GM19238 (cell line): ENCODE measurements around the gene EXOC2.

Experiments
- DNase-seq: peaks from one replicate; pipeline ENCODE4 v3.0.0; 2011; ENCODE audit warnings: low spot score; ENCODE audit not compliant: insufficient read length

Gene EXOC2

DNA sequence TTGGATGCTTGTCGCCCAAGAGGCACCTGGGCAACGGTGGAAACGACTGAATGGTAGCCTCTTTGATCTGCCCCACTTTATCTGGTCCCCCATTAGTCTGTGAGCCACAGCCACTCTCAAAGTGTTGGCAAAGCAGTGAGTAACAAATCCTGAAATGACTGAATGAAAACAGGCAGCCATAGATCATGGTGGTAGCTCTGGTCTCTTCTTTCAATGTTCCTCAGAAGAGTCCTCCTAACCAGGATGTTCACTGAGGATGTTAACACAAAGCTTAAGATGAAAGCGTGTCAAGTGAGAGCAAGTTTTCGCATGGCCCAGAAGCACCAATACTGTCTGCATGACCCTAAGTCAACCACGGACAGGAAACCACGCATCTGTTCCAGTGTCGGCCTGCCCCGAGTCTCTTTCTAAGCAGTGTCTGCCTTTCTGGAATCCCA lies 194.1 kb downstream of the EXOC2 start:
- DNase-seq, result peak; percentile 22

DNA sequence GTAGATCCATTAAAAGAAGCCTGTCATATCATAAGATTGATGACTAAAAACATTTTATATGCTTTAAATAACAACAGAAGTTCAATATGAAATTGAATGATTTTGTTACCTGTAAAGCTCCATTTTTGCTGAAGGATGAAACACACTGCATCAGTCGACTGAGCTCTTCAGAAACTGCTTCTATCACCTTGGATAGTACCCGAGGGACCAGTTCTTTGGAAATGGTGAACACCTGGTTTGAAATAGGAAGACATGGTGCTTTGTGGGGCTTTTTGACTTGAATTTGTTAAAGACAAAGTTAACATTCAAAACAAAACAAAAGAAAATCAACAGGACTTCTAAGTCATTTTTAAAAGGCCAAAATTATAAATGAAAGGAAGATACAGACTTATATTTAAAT lies 195.7 kb downstream of the EXOC2 start:
- no peak for DNase-seq

DNA sequence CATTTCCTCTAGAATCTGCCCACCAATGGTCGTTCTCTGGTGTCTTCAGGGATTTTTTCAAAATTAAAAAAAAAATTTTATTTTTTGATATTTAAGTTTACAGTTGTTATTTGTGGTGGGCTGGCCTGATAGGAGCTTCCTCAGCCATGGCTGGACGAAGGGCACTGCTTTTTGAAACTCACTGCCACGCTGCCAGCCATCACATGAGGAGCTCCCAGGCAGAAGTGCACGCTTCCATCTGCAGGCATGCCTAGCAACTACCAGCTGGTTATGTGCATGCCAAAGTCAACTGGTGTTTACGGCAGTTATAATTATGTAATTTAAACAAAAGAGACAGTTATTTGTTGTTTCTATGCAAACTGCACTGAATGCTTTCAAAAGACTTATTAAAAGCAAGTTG lies 196.3 kb downstream of the EXOC2 start:
- DNase-seq, result no peak

DNA sequence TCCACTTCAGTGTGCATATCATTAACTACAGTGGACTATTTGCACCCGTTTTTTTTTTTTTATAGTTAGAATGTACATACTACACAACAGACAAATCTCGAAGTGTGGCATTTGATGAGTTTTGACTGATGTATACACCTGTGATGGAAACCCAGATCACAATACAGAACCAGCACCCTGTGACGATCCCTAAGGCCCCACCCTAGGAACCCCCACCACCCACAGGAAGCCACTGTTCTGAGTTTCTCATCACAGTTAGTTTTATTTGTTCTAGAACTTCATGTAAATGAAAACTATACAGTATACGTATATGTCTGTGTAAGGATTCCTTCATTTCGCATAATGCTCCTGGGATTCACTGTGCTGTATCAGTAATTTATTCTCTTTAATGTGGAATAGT lies 198.5 kb downstream of the EXOC2 start:
- DNase-seq, result no peak

DNA sequence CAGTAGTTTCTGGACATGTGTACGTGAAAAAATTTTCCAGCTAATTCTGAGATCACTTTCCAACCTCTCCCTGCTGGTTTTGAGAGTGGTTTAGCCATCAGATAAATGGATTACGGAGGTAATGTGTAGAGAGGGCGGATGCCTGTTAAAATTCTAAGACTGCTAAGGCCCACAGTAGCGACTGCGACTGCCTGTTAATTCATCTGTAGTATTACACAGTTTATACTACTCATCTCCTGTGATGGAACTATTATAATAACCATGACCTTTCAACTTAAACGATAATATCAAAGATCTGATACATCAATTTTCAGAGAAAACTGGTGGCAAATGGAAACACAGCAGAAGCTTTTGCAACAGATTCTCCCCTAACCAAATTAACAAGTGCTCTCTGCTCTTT lies 199.1 kb downstream of the EXOC2 start:
- no peak for DNase-seq

DNA sequence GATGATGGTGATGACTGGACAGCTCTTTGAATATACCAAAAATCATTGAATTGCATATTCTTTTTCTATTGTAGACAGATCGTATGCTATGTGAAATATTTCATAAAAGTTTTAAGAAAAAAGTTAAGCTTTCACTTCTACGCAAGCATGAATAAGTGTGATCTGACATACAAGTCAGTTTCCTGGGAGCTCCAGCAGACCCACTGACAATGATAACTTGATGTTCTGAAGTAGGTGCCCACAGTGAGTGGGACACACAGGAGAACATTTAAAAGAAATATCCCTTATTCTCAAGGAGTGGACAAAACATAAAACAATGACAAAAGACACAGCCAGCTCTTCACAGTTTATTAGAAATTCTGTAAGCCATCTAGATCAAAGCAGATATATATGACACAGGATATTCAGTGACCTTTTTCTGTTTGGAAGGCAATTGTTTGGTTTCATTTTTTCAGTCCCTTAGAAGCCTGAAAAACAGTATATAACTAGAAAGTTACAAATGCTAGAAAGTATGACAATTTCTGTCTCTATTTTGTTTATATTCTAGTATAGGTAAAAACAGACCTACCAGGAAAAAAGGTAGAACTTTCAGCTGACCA lies 200.0 kb downstream of the EXOC2 start:
- no peak for DNase-seq

DNA sequence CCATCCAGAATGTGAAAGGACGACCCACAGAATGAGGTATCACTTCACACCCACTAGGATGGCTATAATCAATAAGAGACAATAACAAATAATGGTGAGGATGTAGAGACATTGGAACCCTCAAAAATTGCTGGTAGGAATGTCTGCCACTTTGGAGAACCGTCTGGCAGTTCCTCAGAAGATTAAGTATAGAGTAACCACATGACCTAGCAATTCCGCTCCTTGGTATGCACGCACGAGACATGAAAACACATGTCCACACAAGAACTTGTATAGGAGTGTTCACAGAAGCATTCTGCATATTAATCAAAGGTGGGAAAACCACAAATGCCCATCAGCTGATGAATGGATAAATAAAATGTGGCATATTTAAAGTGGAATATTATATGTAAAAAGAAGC lies 200.8 kb downstream of the EXOC2 start:
- DNase-seq, result no peak

DNA sequence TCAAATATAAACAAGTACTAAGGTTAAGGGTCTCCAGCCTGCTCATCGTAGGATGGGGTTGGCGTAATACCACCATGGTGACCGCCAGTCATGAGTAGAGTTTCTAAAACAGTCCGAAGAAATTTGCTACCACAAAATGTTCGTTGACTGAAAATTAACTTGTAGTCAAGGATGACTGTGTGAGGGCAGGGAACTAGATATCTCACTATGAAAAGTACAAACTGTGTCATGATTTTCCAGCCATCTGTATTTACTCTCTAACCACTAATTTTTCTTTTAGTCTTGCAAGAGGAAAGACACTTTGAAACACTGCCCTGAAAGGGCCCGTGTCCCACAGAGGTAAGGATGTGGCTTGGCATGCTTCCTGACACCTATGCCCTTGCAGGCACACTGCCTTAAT lies 201.7 kb downstream of the EXOC2 start:
- DNase-seq, result no peak

DNA sequence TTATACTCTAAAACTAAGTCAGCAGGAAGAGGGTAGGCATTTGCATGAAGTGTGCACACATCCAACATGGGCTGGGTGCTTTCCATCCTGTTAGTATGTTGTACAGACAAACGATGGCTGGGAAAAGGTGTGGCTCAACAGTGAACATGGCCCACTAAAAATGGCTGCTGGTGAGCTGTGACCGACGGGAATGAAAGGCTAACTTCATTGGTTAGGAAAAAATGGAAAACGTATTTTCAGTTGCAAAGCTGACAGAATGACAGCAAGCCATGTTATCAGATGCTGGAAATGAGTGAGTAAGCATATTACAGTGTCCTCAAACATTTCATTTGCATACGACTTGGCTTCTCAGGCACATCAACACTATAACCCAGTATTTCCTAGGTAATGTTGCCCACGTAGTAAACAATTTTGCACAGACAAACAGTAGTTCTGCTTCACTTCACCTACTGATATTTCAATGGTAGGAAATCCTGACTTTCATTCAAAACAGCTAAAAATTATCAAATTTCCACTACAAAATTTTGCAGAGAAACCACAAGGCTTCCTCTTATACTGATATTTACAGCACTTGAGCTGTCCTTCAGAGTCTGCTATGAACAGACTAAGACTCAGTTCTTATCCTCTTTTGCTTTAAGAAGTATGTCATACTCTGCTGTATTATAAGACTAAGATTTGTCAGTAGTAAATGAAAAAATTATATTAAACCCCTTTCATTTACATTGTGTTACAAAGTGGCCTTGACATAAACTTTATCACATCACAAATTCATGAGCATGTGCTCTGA lies 202.5 kb downstream of the EXOC2 start:
- DNase-seq, result no peak

DNA sequence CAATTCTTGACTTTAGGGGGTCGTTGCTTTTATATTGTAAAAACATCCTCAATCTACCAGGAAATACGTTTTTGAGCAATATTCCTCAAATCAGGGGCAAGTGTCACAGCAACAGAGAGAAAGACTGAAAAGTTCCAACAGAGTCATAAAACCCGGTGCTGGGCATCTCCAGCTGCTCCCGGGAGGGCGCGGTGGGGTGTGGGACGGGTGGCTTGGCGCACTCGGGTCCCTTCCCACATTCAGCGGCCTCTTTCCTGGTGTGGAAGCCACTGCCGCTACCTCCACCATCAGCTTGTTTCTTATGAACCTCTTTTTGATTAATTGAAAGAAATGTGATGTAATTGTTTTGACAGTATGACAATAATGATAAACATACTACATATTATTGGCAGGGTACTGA lies 203.2 kb downstream of the EXOC2 start:
- DNase-seq, result no peak

DNA sequence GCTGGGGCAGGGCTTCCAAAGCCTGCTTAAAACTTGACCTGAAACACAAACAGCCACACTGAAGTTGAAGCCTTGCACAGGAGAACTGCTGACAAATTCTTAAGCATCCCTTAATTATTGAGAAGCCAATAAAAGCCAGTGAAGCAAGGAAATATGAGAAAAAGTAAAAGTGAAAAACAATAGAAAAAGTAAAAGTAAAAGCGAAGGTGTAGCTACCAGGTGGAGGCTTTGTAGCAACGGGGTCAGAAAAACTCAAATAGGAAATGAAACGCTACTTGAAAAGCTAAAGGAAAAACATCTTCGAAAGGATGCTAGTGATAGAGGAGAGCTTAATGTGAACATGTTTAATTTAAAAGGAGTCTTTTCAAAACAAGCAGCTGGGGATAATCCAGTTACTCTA lies 203.9 kb downstream of the EXOC2 start:
- no peak for DNase-seq

DNA sequence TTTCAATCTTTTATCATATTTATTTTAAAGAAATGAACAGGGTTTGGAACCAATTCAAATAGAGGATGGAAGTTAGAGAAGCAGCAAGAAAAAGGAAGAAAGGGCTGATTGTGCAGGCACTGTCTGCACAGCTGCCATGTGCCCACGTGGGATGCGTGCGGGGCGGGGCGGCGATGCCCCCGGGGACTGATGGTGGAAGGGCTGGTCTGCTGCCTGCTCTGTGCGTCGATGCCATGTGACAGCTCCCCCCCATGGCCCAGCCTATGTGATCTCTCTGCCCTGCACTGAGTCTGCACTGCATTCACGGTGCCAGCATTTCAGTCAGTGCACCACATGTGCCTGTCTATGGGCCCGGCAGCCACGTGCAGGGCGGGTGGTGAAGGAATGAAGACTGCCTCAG lies 205.0 kb downstream of the EXOC2 start:
- DNase-seq, result no peak

DNA sequence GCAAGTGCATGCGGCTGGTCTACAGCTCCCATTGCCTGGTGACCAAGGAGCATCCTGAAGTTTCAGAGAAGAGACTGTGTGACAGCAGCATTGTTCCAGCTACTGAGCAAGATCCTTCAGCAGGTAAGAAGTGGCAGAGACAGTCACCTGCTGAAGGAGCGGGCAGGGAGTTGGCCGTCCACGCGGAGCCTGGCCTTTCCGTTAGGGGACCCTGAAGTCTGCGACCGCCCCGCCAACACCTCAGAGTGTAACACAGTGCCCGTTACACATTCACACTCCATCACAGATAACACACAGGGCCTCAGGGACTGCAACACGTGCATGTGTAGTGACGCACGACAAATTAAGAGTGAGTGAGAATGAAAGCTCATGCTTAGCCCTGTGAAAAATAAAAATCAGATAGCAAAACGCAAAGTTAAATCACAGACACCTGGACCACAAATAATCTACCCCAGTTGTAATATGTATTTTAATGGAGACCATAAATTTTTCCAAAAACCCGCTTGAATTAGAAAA lies 207.2 kb downstream of the EXOC2 start:
- DNase-seq, result no peak

DNA sequence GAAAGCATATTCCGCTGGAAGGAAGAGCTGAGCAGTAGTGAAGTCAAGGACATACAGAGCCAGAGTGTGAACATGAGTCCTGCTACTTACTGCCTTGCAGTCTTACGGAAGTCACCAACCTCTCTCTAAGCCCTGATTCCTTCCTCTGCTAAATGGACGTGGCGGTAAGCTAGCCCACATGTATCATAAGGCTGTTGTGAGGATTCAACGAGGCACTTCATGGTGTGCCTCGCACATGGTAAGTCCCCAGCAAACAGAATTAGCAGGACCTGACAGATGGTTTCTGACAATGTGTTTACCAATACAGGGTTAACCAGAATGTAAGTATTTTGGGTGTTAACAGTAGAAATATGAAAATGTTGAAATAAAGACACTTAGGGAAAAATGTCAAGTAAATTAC lies 208.2 kb downstream of the EXOC2 start:
- no peak for DNase-seq

DNA sequence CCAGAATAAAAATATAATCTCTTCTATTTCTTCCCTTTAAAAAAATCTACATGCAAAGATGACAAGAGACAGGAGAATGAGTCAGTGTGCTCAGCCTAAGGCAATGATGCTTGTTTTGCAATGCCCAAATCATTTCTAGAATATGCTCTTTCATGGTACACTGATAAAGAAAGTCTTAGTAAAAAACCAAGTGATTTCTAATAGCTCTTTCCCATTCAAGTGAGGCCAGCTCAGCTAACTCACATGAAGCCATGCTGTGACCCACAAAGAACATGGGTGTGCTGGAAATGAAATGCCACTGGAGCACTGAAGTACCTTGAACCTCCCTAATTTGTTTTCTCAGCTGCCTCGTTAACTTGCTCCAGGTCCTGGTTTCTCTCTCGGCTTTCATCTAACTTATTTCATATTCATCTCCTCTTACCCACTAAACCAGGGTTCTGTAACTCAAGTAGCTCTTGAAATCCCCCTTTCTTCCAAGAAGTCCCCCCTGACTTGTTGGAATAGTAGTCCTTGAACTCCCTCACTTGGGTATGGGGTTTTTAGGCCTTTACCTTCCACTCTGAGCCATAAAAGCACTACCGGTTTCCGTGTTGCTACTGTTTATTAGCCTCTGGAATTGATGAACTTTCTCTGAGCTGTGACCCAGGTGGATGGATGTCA lies 208.7 kb downstream of the EXOC2 start:
- no peak for DNase-seq

DNA sequence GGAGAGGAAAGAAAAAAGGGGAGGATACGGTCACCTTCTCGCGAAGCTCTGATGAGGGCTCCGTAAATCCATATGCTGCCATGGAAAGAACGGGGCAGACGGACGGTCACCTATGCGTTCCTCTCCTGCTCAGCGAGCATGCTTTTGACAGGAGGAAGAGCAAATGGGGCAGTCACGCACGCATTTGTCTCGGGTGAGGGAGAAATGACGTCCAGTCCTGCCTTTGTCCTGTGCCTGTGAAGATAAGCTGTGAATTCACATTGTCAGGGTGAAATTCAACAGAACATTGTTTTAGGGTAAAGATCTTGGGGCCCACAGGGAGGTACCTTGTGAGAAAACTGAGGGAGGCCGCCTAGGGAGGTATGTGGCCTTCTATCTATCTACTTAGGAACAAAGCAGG lies 217.6 kb downstream of the EXOC2 start:
- DNase-seq, result no peak

DNA sequence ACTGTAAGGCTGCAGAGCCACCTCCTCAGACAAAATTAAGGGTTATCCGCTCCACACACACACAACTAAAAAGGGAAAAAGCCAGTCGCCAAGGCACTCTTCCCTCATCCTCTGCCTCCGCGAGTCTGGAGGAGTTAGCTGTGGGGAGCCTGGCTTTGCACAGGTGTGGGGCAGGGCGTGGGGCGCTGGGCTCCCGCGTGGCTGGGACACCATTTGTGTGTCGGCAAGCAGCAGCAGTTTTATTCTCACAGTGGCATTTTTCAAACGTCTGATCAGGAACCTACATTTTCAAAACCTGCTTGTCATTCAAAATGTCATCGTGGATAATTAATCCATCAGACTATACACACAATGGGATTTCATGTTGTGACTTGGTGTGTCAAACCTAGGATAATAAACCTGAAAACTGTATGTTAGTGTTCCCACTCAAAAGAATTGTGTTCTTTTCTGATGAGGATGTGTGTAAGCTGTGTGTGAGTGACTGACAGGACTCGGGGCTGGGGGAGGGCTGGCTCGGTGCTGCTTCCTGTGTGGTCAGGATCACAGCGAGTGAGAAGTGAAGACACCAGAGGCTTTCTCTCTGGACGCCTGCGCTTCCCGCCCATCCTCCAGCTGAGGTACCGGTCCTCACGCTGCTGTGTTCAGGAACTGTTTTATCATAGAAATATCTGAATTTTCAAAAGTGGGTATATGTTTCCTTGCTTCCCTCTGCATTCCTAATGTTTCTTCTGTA lies 218.3 kb downstream of the EXOC2 start:
- DNase-seq, result peak; percentile 77

DNA sequence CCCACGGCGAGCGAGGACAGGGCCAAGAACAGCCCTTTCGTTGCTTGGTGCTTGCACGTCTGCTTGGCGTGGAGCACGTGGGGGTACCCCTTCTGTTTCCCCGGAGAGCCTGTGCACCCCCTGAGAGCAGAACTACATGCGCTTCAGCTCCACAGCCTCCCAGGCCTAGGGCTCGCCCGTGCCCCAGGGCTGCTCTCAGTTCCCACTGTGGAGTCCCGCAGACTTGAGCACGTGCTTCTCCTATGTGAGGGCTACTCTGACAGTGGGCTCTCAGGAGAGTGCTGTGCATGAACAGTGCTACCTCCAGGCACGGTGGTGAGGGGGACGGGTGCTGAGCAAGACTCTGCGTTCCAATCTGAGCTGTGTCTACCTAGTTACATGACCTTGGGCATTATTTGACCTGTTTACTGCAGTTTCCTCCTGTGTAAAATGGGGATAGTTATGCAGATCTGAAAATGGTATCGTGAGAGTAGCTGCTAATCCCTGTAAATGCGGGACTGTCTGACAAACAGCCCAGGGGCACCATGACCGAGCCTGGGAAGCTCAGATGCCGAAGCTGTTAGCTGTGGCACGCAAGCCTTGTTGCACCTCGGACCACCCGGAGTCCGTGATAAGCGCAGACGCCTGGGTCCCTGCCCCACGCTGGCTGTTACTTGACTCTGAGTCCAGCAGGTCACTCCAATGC lies 219.0 kb downstream of the EXOC2 start:
- DNase-seq, result no peak

DNA sequence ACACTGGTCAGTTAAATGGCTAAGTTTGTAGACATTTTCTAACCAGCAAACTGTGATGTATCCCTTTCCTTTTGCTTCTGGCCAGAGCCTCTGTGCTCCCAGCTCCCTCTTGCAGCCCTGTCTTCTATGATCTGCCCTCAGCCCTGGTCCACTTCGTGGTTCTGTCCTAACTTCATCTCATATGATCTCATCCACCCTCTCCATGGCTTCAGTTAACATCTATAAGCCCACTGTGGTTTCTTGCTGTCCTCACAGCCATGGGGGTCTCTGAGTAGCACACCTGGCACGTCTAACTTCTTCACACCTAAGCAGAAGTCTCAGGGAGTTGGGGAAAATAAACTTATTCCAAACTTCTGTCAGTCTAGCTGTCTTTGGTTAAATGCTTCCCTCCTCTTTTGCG lies 219.6 kb downstream of the EXOC2 start:
- DNase-seq, result no peak

DNA sequence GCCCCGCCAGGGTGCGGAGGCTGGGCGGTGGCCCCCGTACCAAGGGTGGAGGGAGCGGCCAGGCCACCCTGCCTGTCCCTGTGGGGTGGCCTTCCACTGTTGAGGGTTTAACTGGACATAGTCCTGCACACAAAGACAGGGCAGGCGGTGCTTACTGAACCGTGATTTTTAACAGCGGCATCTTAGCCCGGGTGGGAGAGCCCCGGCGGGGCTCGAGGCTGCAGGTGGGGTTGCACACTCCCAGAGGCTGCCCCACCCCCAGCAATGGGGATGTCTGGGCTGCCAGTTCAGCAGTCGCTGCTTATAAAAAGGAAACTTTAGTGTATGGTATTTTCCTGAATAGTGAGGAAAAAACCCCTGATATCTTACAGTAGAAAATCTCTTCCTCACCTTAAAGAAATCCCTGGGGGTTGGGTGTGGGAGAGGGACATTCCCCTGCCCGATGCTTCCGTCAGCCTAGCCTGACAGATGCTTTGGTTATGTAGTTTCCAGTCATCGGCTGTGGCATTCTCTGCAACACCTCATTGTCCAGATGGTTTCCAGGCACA lies 222.0 kb downstream of the EXOC2 start:
- DNase-seq, result no peak
